ENCODE data around the gene PBRM1. TPM values are rescaled to one million over a fixed set of nuclear protein-coding genes. Genes with fewer than 3 reads are reported as not detected.

The PBRM1 gene
- total RNA-seq, 1 donor from 2014 or later = 116 TPM

DNA sequence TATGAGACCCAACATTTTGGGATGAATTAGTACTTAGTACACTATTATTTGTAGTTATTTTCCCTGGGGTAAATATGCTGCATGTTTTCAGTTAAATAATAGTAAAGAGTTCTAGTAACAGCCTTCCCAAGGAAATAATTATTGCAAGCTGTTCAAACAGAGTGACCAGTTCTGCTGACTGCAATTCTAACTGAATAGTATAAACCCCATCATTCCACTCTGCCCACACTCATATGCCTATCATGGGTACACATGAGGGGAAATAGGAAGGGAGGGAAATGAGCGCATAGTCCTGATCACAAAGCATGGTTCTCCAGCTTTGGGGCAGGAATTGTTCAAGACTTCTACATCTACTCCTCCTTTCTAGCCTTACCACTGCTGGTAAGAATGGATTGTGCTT lies 130.7 kb downstream of the PBRM1 start:
- Histone ChIP-seq H3K4me3 (no peak overlapping the region), H3F3A (ENCODE audit: low read depth) (peaks cover 4% of the 10 kb centered on the region), H3K27ac (no peak overlapping the region), H3K9me3 (ENCODE audit: low read depth) (no peaks in the 10 kb centered on the region), H4K20me1 (ENCODE audit: low read depth) (peaks cover 5% of the 10 kb centered on the region), H2AFZ (replicated peaks) (no peak overlapping the region), H3K79me2 (ENCODE audit: low read depth) (no peaks in the 10 kb centered on the region), H3K9ac (no peak overlapping the region), H3K4me2 (no peak overlapping the region), H3K4me1 (no peaks in the 10 kb centered on the region), H3K36me3 (no peaks in the 10 kb centered on the region), H3K27me3 (no peaks in the 10 kb centered on the region)
- no peak for DNase-seq (ENCODE audit: low spot score)
- TF ChIP-seq, protein P1, sequence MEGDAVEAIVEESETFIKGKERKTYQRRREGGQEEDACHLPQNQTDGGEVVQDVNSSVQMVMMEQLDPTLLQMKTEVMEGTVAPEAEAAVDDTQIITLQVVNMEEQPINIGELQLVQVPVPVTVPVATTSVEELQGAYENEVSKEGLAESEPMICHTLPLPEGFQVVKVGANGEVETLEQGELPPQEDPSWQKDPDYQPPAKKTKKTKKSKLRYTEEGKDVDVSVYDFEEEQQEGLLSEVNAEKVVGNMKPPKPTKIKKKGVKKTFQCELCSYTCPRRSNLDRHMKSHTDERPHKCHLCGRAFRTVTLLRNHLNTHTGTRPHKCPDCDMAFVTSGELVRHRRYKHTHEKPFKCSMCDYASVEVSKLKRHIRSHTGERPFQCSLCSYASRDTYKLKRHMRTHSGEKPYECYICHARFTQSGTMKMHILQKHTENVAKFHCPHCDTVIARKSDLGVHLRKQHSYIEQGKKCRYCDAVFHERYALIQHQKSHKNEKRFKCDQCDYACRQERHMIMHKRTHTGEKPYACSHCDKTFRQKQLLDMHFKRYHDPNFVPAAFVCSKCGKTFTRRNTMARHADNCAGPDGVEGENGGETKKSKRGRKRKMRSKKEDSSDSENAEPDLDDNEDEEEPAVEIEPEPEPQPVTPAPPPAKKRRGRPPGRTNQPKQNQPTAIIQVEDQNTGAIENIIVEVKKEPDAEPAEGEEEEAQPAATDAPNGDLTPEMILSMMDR (IDR thresholded peaks at IDR 0.05) = no peak
- TF ChIP-seq EZH2phosphoT487 (IDR thresholded peaks at IDR 0.05) (no peak), EZH2 (IDR thresholded peaks at IDR 0.05) (no peak)
- no peaks in the 10 kb centered on the region for H3K9me3 Mint-ChIP-seq
- no peaks in the 10 kb centered on the region for H3K27me3 Mint-ChIP-seq (ENCODE audit: insufficient read depth, low read depth)
- H3K4me3 Mint-ChIP-seq = no peak overlapping the region
- peaks cover 4% of the 10 kb centered on the region for H3K4me1 Mint-ChIP-seq
- peaks cover 28% of the 10 kb centered on the region for H3K36me3 Mint-ChIP-seq
- H3K27ac Mint-ChIP-seq = no peak overlapping the region

DNA sequence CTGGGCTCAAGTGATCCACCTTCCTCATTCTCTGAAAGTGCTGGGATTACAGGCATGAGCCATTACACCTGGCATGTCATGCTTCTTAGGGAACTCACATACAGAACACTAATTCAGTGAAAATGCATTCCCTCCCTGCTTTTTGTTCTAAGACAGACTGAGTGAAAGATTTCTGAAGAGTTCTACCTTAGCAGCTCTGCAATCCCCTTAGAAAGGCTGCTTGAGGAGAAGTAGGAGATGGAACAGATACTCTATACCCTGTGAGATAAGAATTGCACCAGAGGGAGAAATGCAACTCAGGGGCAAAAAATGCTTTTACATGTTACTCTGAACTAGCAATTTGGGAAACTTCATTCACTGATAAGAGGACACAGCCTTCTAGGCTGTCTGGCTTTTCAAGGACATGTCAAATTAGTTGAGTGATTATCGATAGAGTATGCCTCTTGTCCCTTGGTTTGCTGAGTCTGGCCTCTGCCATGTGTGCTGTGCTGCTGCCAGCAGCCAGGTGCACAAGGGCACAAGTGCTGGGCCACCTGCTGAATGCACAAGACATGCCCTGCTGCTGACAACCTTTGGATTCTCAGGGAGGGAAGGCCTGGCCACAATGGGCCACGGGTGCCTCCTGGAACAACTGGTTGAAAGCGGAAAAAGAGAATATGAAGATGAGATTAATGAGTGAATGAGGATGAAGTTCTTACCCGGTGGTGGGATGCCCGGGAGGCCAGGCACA lies 131.5 kb downstream of the PBRM1 start:
- no peak overlapping the region for H3K27ac ChIP-seq
- peaks cover 20% of the 10 kb centered on the region for H3K36me3 Mint-ChIP-seq
- no peak overlapping the region for H3K27ac Mint-ChIP-seq

DNA sequence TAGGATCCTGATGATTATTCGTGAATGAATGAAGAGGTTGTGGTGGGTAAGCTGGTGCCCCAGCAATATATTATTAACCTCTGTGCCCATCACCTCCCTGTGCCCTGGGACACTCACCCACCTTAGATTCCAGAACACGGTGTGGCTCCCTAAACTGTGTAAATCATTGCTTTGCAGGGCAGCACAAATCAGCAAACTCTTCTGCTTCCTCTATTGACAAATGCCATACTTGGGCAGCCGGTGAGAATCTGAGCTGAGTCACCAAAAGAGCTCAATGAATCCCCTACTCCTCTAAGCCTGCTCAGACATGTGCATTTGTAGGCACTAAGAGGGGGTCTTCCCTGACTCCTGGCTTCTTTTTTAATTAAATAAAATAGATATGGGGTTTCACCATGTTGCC lies 133.6 kb downstream of the PBRM1 start:
- H3K4me1 ChIP-seq = no peaks in the 10 kb centered on the region
- H3K27ac Mint-ChIP-seq = no peak overlapping the region
- H3K36me3 Mint-ChIP-seq = peaks cover 17% of the 10 kb centered on the region
- H3K4me3 ChIP-seq = no peak overlapping the region
- no peaks in the 10 kb centered on the region for H3K27me3 Mint-ChIP-seq (ENCODE audit: insufficient read depth, low read depth)
- no peaks in the 10 kb centered on the region for H3K79me2 ChIP-seq (ENCODE audit: low read depth)
- no peak overlapping the region for H3K27ac ChIP-seq
- no peak for TF ChIP-seq EZH2phosphoT487 (IDR thresholded peaks at IDR 0.05)
- H3K9me3 Mint-ChIP-seq = no peaks in the 10 kb centered on the region
- peaks cover 15% of the 10 kb centered on the region for H3F3A ChIP-seq (ENCODE audit: low read depth)
- H3K36me3 ChIP-seq = peaks cover 3% of the 10 kb centered on the region
- no peaks in the 10 kb centered on the region for H3K9me3 ChIP-seq (ENCODE audit: low read depth)
- no peak overlapping the region for H3K4me3 Mint-ChIP-seq
- no peak for DNase-seq (ENCODE audit: low spot score)
- no peaks in the 10 kb centered on the region for H3K27me3 ChIP-seq
- peaks cover 5% of the 10 kb centered on the region for H4K20me1 ChIP-seq (ENCODE audit: low read depth)
- no peaks in the 10 kb centered on the region for H3K4me1 Mint-ChIP-seq
- no peak overlapping the region for H3K4me2 ChIP-seq
- no peak overlapping the region for H3K9ac ChIP-seq
- no peak overlapping the region for H2AFZ ChIP-seq (replicated peaks)

More for the DNA sequence above, 131.5 kb downstream of the PBRM1 start:
- Histone ChIP-seq H3K36me3 (no peaks in the 10 kb centered on the region), H2AFZ (replicated peaks) (no peak overlapping the region), H3F3A (ENCODE audit: low read depth) (peaks cover 4% of the 10 kb centered on the region), H3K4me2 (no peak overlapping the region), H3K9me3 (ENCODE audit: low read depth) (no peaks in the 10 kb centered on the region), H3K4me3 (no peak overlapping the region), H3K4me1 (no peaks in the 10 kb centered on the region), H3K79me2 (ENCODE audit: low read depth) (no peaks in the 10 kb centered on the region), H3K27me3 (no peaks in the 10 kb centered on the region), H3K9ac (no peak overlapping the region), H4K20me1 (ENCODE audit: low read depth) (peaks cover 5% of the 10 kb centered on the region)
- H3K4me1 Mint-ChIP-seq = peaks cover 4% of the 10 kb centered on the region
- H3K4me3 Mint-ChIP-seq = no peak overlapping the region
- TF ChIP-seq EZH2 (IDR thresholded peaks at IDR 0.05) (no peak), EZH2phosphoT487 (IDR thresholded peaks at IDR 0.05) (no peak)
- TF ChIP-seq, protein P1 (IDR thresholded peaks at IDR 0.05) = no peak
- H3K27me3 Mint-ChIP-seq (ENCODE audit: insufficient read depth, low read depth) = no peaks in the 10 kb centered on the region
- DNase-seq (ENCODE audit: low spot score) = no peak
- H3K9me3 Mint-ChIP-seq = no peaks in the 10 kb centered on the region

- Histone ChIP-seq H3K36me3 (peaks cover 13% of the 10 kb centered on the region), H3K4me2 (no peak overlapping the region), H3K27me3 (no peaks in the 10 kb centered on the region), H3K4me3 (no peak overlapping the region), H3K27ac (no peak overlapping the region), H2AFZ (replicated peaks) (no peak overlapping the region), H3F3A (ENCODE audit: low read depth) (peaks cover 18% of the 10 kb centered on the region), H4K20me1 (ENCODE audit: low read depth) (no peaks in the 10 kb centered on the region), H3K9me3 (ENCODE audit: low read depth) (no peaks in the 10 kb centered on the region), H3K79me2 (ENCODE audit: low read depth) (no peaks in the 10 kb centered on the region), H3K9ac (no peak overlapping the region), H3K4me1 (no peaks in the 10 kb centered on the region)
- H3K36me3 Mint-ChIP-seq = peaks cover 19% of the 10 kb centered on the region
- TF ChIP-seq EZH2phosphoT487 (IDR thresholded peaks at IDR 0.05) (no peak), EZH2 (IDR thresholded peaks at IDR 0.05) (no peak)
- TF ChIP-seq, protein P1 (IDR thresholded peaks at IDR 0.05) = no peak
- no peak for DNase-seq (ENCODE audit: low spot score)
- no peak overlapping the region for H3K27ac Mint-ChIP-seq
- no peaks in the 10 kb centered on the region for H3K27me3 Mint-ChIP-seq (ENCODE audit: insufficient read depth, low read depth)
- no peaks in the 10 kb centered on the region for H3K4me1 Mint-ChIP-seq
- no peak overlapping the region for H3K4me3 Mint-ChIP-seq
- no peaks in the 10 kb centered on the region for H3K9me3 Mint-ChIP-seq
Observed at GRCh38 chr3:52551118-52551517, 134.6 kb downstream of the PBRM1 start.

All from neural progenitor cell (in vitro differentiated cells).